Esophagus muscularis mucosa (tissue), 3 donors: ENCODE measurements around the gene CHST5.

Source experiments
- CTCF ChIP-seq, 3 experiments: fragments of 200-600 bp in 2 of 3; fragments of 450-650 bp in 1 of 3; sonication (generic) in 2 of 3; IDR thresholded peaks; one replicate each; pipeline ENCODE4 v1.5.1; 2017 to 2019; ENCODE audit warnings: antibody characterized with exemption in 3 of 3, mild to moderate bottlenecking in 2 of 3, moderate library complexity in 1 of 3
- POLR2A ChIP-seq: fragments of 450-650 bp; IDR thresholded peaks from one replicate; pipeline ENCODE4 v1.6.1; 2017; ENCODE audit warnings: antibody characterized with exemption, moderate library complexity, mild to moderate bottlenecking, low read depth
- POLR2AphosphoS5 ChIP-seq, 2 donors: sonication (generic); formaldehyde crosslinking; IDR thresholded peaks; one replicate each; pipeline ENCODE4 v1.6.1; 2017; ENCODE audit warnings: antibody characterized with exemption in 2 of 2

GRCh38 chr16:75556431-75556950, 20.6 kb upstream of the CHST5 start:
- TF ChIP-seq CTCF (IDR thresholded peaks at IDR 0.05) (no peak), POLR2A (peak; percentile 12), POLR2AphosphoS5 (IDR thresholded peaks at IDR 0.05) (no peak)
